Endothelial cell of umbilical vein (primary cell): ENCODE measurements around the gene VAV3. TPM values are rescaled to one million over a fixed set of nuclear protein-coding genes. Genes with fewer than 3 reads are reported as not detected.

Experiments
- BruUV-seq: library from RNA; stranded (reverse); fragments of 400-500 nt; replicated peaks from 2 replicates; lab custom pipeline; 2021; lab: Mats Ljungman, UMichigan
- CTCF ChIA-PET: fragments of 300-600, 350-600 bp; sonication (Branson Sonifier 250); formaldehyde crosslinking; loops from one replicate; lab custom pipeline; 2021; ENCODE audit warnings: antibody characterized with exemption, inconsistent platforms; lab: Charles Lee
- POLR2A ChIA-PET: fragments of 300-600, 350-600 bp; sonication (Branson Sonifier 250); formaldehyde crosslinking; loops from one replicate; lab custom pipeline; 2021; ENCODE audit warnings: antibody characterized with exemption, inconsistent platforms; lab: Charles Lee
- DNase-seq: peaks from one replicate; pipeline ENCODE4 v3.0.0-alpha.2; 2011; ENCODE audit warnings: low read depth, low spot score
- FAIRE-seq: peaks from 2 replicates; lab custom pipeline; 2011; peaks lifted over from hg19 to GRCh38; lab: Jason Lieb, UNC
- H2AFZ ChIP-seq: 2 replicates; pipeline ENCODE4 v1.6.0; 2012; ENCODE audit warnings: low read depth, low read length, control low read depth, inconsistent platforms
- H3K27ac ChIP-seq: 2 replicates; pipeline ENCODE4 v1.5.1; 2011; ENCODE audit warnings: low read depth, mild to moderate bottlenecking, control low read depth, low read length, moderate library complexity; ENCODE audit not compliant: insufficient read depth
- H3K27me3 ChIP-seq, 2 experiments: 2 replicates each; pipeline versions ENCODE4 v1.6.0 to v1.6.1; 2011; ENCODE audit warnings: low read length in 2 of 2, mixed read lengths in 1 of 2; ENCODE audit not compliant: control insufficient read depth in 2 of 2, insufficient read depth in 2 of 2
- H3K36me3 ChIP-seq, 2 experiments: 2 replicates in 1 of 2; 3 replicates in 1 of 2; pipeline ENCODE4 v1.5.1; 2011; ENCODE audit warnings: low read length in 2 of 2, mild to moderate bottlenecking in 1 of 2, moderate library complexity in 1 of 2; ENCODE audit not compliant: control insufficient read depth in 2 of 2, insufficient read depth in 2 of 2; ENCODE audit errors: extremely low read depth in 1 of 2
- H3K4me1 ChIP-seq: 3 replicates; pipeline ENCODE4 v1.5.1; 2011; ENCODE audit warnings: mild to moderate bottlenecking, low read length; ENCODE audit not compliant: control insufficient read depth, insufficient read depth; ENCODE audit errors: extremely low read depth
- H3K4me2 ChIP-seq: 2 replicates; pipeline ENCODE4 v1.6.1; 2011; ENCODE audit warnings: low read length, control low read depth, mixed read lengths; ENCODE audit not compliant: insufficient read depth
- H3K4me3 ChIP-seq, 3 experiments: fragments of 200-600 bp in 1 of 3; sonication (generic), shearing (Covaris generic) in 1 of 3; replicated peaks in 1 of 3; 2 replicates each; pipeline ENCODE4 v1.5.1; 2011 to 2016; ENCODE audit warnings: control low read depth in 3 of 3, low read length in 3 of 3, mild to moderate bottlenecking in 2 of 3, inconsistent platforms in 1 of 3, low read depth in 1 of 3, moderate library complexity in 1 of 3; ENCODE audit not compliant: insufficient read depth in 1 of 3
- H3K79me2 ChIP-seq: 2 replicates; pipeline ENCODE4 v1.6.0; 2012; ENCODE audit warnings: low read length, inconsistent platforms; ENCODE audit not compliant: control insufficient read depth, insufficient read depth
- H3K9ac ChIP-seq: replicated peaks from 2 replicates; pipeline ENCODE3; 2011; ENCODE audit warnings: low read length, control low read depth; ENCODE audit not compliant: insufficient read depth; ENCODE audit errors: extremely low read depth
- H3K9me1 ChIP-seq: replicated peaks from 3 replicates; pipeline ENCODE4 v1.6.0; 2011; ENCODE audit warnings: mild to moderate bottlenecking, low read length; ENCODE audit not compliant: control insufficient read depth, insufficient read depth; ENCODE audit errors: extremely low read depth
- H3K9me3 ChIP-seq: replicated peaks from 2 replicates; pipeline ENCODE4 v1.5.1; 2012; ENCODE audit warnings: low read length, inconsistent platforms; ENCODE audit not compliant: control insufficient read depth, insufficient read depth
- H4K20me1 ChIP-seq: replicated peaks from 2 replicates; pipeline ENCODE3; 2011; ENCODE audit warnings: mild to moderate bottlenecking, low read length; ENCODE audit not compliant: control insufficient read depth, insufficient read depth; ENCODE audit errors: extremely low read depth
- EZH2 ChIP-seq: IDR thresholded peaks from 2 replicates; pipeline ENCODE4 v1.6.1; 2012; ENCODE audit warnings: borderline replicate concordance, low read depth, mild to moderate bottlenecking, moderate library complexity, low read length, inconsistent platforms; ENCODE audit not compliant: severe bottlenecking
- FOS ChIP-seq: IDR thresholded peaks from 2 replicates; pipeline ENCODE4 v1.6.1; 2011; ENCODE audit warnings: mild to moderate bottlenecking, low read length, moderate library complexity, borderline replicate concordance; ENCODE audit not compliant: insufficient read depth
- GATA2 ChIP-seq: IDR thresholded peaks from 2 replicates; pipeline ENCODE4 v1.7.0; 2011; ENCODE audit warnings: low read depth, mild to moderate bottlenecking, moderate library complexity, mixed read lengths, low read length; ENCODE audit not compliant: insufficient read length, insufficient read depth
- JUN ChIP-seq: IDR thresholded peaks from 2 replicates; pipeline ENCODE4 v1.6.1; 2011; ENCODE audit warnings: borderline replicate concordance, low read depth; ENCODE audit not compliant: insufficient read length, insufficient read depth
- POLR2A ChIP-seq: IDR thresholded peaks from 2 replicates; pipeline ENCODE4 v1.6.1; 2012; ENCODE audit warnings: low read depth, mild to moderate bottlenecking, control low read depth, low read length
- POLR2AphosphoS5 ChIP-seq: IDR thresholded peaks from 2 replicates; pipeline ENCODE4 v1.6.1; 2012; ENCODE audit warnings: low read depth, mild to moderate bottlenecking, control low read depth, low read length, moderate library complexity; ENCODE audit not compliant: insufficient read depth
- dilution Hi-C: fragments of 300-500 bp; cut with MboI; formaldehyde crosslinking; loops from one replicate; pipeline ENCODE4 v1.15.0; 2019; ENCODE audit warnings: low sequenced_read_pairs; ENCODE audit not compliant: extremely low pct_ligation_motif_present
- intact Hi-C: fragments of 100-400 bp; cut with micrococcal nuclease; formaldehyde crosslinking; loops from one replicate; pipeline ENCODE4 v1.10.0; 2022
- polyA plus RNA-seq, 4 experiments: library from polyadenylated mRNA; depleted of rRNA in 3 of 4; stranded (reverse) in 3 of 4; unstranded in 1 of 4; fragments of >200 nt; gene quantifications; 2 replicates each; pipeline versions ENCODE4 v1.2.1 to v1.2.3, GENCODE V29; 2011 to 2012; ENCODE audit warnings: missing spikeins in 1 of 4
- total RNA-seq: library from RNA; stranded (reverse); gene quantifications from 2 replicates; pipeline ENCODE4 v1.2.3, GENCODE V29; 2021
- TF ChIP-seq, protein P1 (sequence below): IDR thresholded peaks from 2 replicates; pipeline ENCODE4 v1.6.1; 2011; ENCODE audit not compliant: insufficient read depth, insufficient read length

The VAV3 gene
- total and polyA plus RNA-seq, 2 donors (not counting 3 experiments of a cell fraction or from before 2014, with no cell fraction given) = 0.18 to 1.5 TPM

DNA sequence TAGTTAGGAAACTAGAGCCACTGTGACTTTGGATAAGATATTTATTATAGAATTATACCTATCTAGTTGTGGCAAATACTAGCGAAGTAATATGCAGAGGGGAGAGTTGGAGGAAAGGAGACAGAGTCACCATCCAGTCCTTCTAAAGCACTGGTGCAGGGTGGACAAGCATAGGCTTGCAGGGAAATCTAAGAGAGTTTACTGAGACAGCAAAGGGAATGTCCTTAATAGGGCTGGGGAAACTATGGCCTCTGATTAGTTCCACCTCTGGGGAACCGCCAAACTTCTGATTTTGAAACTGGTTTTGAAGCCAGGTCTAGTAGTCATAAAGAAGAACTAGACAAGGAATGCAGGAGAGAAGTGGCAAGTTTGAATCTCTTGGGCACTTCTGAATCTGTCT is 407.9 kb downstream of the VAV3 start:
- no peaks in the 10 kb centered on the region for H3K4me1 ChIP-seq
- TF ChIP-seq EZH2 (no peak), GATA2 (no peak), FOS (no peak), POLR2AphosphoS5 (no peak)
- no TSS peak for BruUV-seq
- H2AFZ ChIP-seq = no peak overlapping the region
- no peaks in the 10 kb centered on the region for H3K27me3 ChIP-seq
- no peaks in the 10 kb centered on the region for H4K20me1 ChIP-seq
- H3K27ac ChIP-seq = no peak overlapping the region
- no peaks in the 10 kb centered on the region for H3K36me3 ChIP-seq
- no peaks in the 10 kb centered on the region for H3K9me3 ChIP-seq
- no peak overlapping the region for H3K4me2 ChIP-seq
- no peak overlapping the region for H3K9ac ChIP-seq
- POLR2A ChIA-PET = no interaction called here
- no peaks in the 10 kb centered on the region for H3K79me2 ChIP-seq
- no peak for DNase-seq
- H3K4me3 ChIP-seq = no peak overlapping the region
- no peaks in the 10 kb centered on the region for H3K9me1 ChIP-seq
- CTCF ChIA-PET = no interaction called here
- dilution Hi-C loops (no loop called here), intact Hi-C loops (no loop called here)
- FAIRE-seq = no peak

DNA sequence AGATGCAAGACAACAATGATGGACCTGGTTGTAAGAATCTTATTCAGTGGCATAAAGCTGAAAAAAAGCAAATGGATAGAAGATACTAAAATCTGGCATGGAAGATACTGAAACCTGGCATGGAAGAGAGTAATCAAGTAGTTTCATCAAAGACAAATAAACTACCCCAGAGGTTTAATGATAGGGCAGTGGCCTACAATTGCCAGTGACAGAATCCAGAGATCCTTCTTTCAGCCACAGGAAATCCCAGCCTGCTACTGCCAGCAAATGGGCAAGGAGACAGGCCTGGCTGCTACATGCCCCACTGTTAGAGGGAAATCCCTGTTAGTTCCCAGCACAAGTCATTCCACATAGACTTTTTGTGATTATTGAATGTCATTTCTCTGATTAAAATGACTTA is 409.4 kb downstream of the VAV3 start:
- no TSS peak for BruUV-seq
- H3K4me2 ChIP-seq = no peak overlapping the region
- dilution Hi-C loops (no loop called here), intact Hi-C loops (no loop called here)
- H3K9me3 ChIP-seq = no peaks in the 10 kb centered on the region
- no peak overlapping the region for H3K4me3 ChIP-seq
- H3K27me3 ChIP-seq = no peaks in the 10 kb centered on the region
- no peaks in the 10 kb centered on the region for H3K4me1 ChIP-seq
- no peaks in the 10 kb centered on the region for H3K79me2 ChIP-seq
- no peak overlapping the region for H3K27ac ChIP-seq
- CTCF ChIA-PET = no interaction called here
- H3K9ac ChIP-seq = no peak overlapping the region
- H4K20me1 ChIP-seq = no peaks in the 10 kb centered on the region
- no peak for DNase-seq
- H3K36me3 ChIP-seq = no peaks in the 10 kb centered on the region
- no peak overlapping the region for H2AFZ ChIP-seq
- H3K9me1 ChIP-seq = no peaks in the 10 kb centered on the region
- POLR2A ChIA-PET = no interaction called here
- no peak for FAIRE-seq
- TF ChIP-seq JUN (no peak), EZH2 (no peak), POLR2A (no peak), GATA2 (no peak), FOS (no peak)
- TF ChIP-seq, protein P1, sequence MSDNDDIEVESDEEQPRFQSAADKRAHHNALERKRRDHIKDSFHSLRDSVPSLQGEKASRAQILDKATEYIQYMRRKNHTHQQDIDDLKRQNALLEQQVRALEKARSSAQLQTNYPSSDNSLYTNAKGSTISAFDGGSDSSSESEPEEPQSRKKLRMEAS = no peak
